ENCODE data around the gene RRN3.
"Not testable (repeated sequence)": the region's sequence is repeated elsewhere in the genome, so short reads cannot be mapped to it uniquely, and the experiment has no call there.

GRCh38 chr16:15028801-15029698, 65.0 kb downstream of the RRN3 start:
- TF ChIP-seq POLR2AphosphoS5 (IDR thresholded peaks at IDR 0.05; ENCODE audit: low read depth); CTCF (IDR thresholded peaks at IDR 0.05; ENCODE audit: insufficient read depth, low read length); REST (IDR thresholded peaks at IDR 0.05; ENCODE audit: insufficient replicate concordance, low read depth); GABPA (IDR thresholded peaks at IDR 0.05; ENCODE audit: low read depth); SPI1 (IDR thresholded peaks at IDR 0.05; ENCODE audit: borderline replicate concordance, low read depth): not testable (repeated sequence)
